Hepatocyte (in vitro differentiated cells): ENCODE measurements around the gene BCL2L1.

ENCODE experiments used
- CTCF ChIP-seq: fragments of 200-600 bp; sonication (generic); IDR thresholded peaks from 2 replicates; pipeline ENCODE4 v1.5.1; 2016; ENCODE audit warnings: antibody characterized with exemption, mild to moderate bottlenecking; ENCODE audit not compliant: poor library complexity
- EZH2phosphoT487 ChIP-seq: fragments of 200-600 bp; sonication (generic); IDR thresholded peaks from one replicate; pipeline ENCODE4 v1.6.1; 2018; ENCODE audit warnings: antibody characterized with exemption, mild to moderate bottlenecking, low read depth, moderate library complexity; ENCODE audit not compliant: unreplicated experiment, severe bottlenecking

- TF ChIP-seq CTCF: no peak
- TF ChIP-seq EZH2phosphoT487: no peak
Measured at GRCh38 chr20:31700747-31701146, 21.9 kb downstream of the BCL2L1 start.
